ENCODE results near the gene ECSIT.

Gene ECSIT

DNA sequence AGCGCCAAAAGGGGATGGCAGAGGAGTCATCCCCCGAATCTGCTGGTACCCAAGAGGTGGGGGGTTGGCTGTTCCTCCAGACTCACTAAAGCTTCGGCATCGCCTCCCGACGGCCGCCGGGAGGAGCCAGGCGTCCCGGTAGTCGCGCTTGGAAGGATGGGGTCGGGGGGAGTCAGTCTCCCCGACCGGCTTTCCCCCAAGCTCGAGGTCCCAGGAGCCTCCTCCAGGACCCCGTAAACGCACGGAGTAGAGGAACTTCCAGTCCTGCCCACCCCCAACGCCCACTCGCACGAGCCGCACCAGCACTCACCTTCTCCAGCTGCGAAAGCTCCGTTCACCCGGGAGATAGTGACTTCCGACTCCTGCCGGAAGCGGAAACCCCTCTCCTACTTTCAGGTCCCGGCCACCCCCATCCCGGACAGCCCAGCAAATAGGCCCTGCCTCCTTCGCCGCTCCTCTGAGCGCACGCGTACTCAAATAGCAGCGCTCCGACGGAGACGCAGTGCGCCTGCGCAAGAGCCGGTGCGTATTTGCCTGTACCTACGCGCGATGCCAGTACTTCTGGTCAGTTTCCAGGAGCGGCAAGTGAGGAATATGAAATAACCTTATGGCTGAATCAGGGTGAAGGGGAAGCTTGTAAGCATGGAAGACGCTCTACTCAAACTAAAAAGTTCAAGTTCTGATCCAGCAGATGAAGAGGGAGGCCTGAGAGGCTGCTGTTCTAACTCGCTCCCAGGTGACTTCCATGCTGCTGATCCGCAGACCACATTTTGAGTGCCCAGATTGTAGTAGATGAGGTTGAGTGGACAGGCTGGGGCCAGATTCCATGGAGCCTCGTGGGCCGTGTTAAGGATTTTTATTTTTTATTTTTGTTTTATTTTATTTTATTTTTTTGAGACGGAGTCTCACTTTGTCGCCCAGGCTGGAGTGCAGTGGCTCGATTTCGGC, 30.2 kb upstream of the ECSIT start, which contains the start of gene ELOF1:
Gene ELOF1, minus strand, starts transcription at position 350 of the 948 bp plus-strand sequence. CDS start 4,883 bp downstream, outside the sequence.
- peak; percentile 97 to 98 (median 98) for DNase-seq
- Histone ChIP-seq H3K27ac (ENCODE audit: insufficient read depth in 1 of 2, low read depth in 1 of 2, low read length in 2 of 2, poor library complexity in 1 of 2, severe bottlenecking in 2 of 2) (peak within 1 kb of the TSS in 1 of 2 experiments; percentile 76), H3K36me3 (ENCODE audit: control insufficient read depth in 4 of 4, insufficient read depth in 4 of 4, low read length in 3 of 4) (peaks cover 2 to 11% (median 5%) of the 10 kb centered on the region in 4 experiments), H3K9me3 (ENCODE audit: control extremely low read depth in 1 of 5, control insufficient read depth in 4 of 5, insufficient read depth in 2 of 5, low read depth in 1 of 5, low read length in 4 of 5) (no peaks in the 10 kb centered on the region), H3K4me3 (ENCODE audit: control insufficient read depth in 1 of 7, extremely low read depth in 1 of 7, insufficient read depth in 4 of 7, low read depth in 2 of 7, low read length in 6 of 7) (peak within 1 kb of the TSS; percentile 72 to 95 (median 88)), H3K4me1 (ENCODE audit: control extremely low read depth in 1 of 4, control insufficient read depth in 4 of 4, insufficient read depth in 4 of 4, low read length in 3 of 4) (peaks cover 0 to 31% (median 21%) of the 10 kb centered on the region in 4 experiments), H3K27me3 (replicated peaks in 2 of 5; ENCODE audit: control insufficient read depth in 4 of 5, insufficient read depth in 5 of 5, low read length in 4 of 5) (no peaks in the 10 kb centered on the region)
- 4% methylated on average over 51 of the region's 57 CpGs for WGBS (ENCODE audit: insufficient coverage)
- ChIA-PET POLR2A (interaction anchor here (0.6 to 1.0 kb wide), 3 partner anchors 19 to 1195 kb away, joined by 3 to 5 read pairs (median 4); no protein-coding TSS in a partner anchor), CTCF (interaction anchor here (0.8 to 8.7 kb wide), 7 partner anchors 9 to 141 kb away, joined by 3 to 109 read pairs (median 6); partner anchors contain the start of gene CNN1)

DNA sequence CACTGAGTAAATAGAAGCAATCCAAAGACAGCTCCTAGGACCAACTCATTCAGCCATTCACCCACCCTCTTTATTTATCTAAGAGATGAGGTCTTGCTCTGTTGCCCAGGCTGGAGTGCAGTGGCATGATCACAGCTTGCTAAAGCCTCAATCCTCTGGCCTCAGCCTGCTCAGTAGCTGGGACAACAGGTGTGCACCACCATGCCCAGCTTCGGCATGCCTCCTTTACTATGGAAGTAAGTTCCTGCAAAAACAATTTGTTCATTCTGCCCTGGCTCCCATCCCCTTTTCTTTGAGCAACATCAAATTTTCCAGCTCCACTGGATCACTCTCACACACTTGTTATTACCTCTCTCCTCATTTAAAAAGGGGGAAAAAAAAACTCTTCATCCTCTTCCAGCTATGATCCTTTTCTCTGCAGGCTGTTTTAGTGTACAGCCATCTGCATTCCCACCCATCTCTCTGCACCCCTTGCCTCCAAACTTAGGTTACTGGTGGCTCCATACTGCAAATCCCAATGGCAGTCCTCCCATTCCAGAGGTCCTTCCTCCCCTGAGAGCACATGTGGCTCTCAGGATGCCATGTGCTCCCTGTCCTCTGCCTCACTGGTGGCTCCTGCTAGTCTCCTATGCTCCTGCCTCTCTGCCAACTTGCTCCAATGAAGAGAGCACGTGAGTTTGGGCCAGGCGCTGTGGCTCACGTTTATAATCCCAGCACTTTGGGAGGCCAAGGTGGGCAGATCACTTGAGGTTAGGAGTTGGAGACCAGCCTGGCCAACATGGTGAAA, 27.9 kb upstream of the ECSIT start:
- Histone ChIP-seq H3K27ac (ENCODE audit: insufficient read depth in 1 of 2, low read depth in 1 of 2, low read length in 2 of 2, poor library complexity in 1 of 2, severe bottlenecking in 2 of 2) (no peak overlapping the region), H3K27me3 (replicated peaks in 2 of 5; ENCODE audit: control insufficient read depth in 4 of 5, insufficient read depth in 5 of 5, low read length in 4 of 5) (no peaks in the 10 kb centered on the region), H3K9me3 (ENCODE audit: control extremely low read depth in 1 of 5, control insufficient read depth in 4 of 5, insufficient read depth in 2 of 5, low read depth in 1 of 5, low read length in 4 of 5) (no peaks in the 10 kb centered on the region), H3K4me1 (ENCODE audit: control extremely low read depth in 1 of 4, control insufficient read depth in 4 of 4, insufficient read depth in 4 of 4, low read length in 3 of 4) (peaks cover 0 to 28% (median 20%) of the 10 kb centered on the region in 4 experiments), H3K36me3 (ENCODE audit: control insufficient read depth in 4 of 4, insufficient read depth in 4 of 4, low read length in 3 of 4) (peaks cover 6 to 33% (median 19%) of the 10 kb centered on the region in 4 experiments), H3K4me3 (ENCODE audit: control insufficient read depth in 1 of 7, extremely low read depth in 1 of 7, insufficient read depth in 4 of 7, low read depth in 2 of 7, low read length in 6 of 7) (no peak overlapping the region)
- DNase-seq: no peak
- WGBS (ENCODE audit: insufficient coverage): 83% methylated on average over 4 of the region's 4 CpGs
- CTCF ChIA-PET: interaction anchor here (0.9 to 8.7 kb wide), 3 partner anchors 11 to 33 kb away, joined by 3 to 109 read pairs (median 8); no protein-coding TSS in a partner anchor
- POLR2A ChIA-PET: no interaction called here

DNA sequence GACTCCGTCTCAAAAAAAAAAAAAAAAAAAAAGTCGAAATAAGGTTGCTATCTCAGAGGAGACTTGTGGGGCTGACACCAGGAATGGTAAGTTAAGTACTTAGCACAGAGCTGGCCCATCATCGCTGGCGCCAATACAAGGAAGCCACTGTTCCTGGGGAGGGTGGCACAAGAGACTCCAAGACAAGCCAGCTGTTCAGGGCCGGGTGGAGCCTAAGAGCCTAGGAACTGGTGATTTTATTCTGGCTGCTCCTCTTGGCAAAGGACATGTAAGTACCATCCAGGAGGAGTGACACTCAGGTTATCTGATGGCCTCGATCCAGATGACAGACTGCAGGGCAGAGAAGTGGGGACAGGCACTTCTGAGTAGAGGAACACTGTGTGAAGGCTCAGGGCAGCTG, 26.3 kb upstream of the ECSIT start:
- CTCF ChIA-PET: interaction anchor here (0.6 to 1.3 kb wide), 3 partner anchors 9 to 34 kb away, joined by 3 read pairs; no protein-coding TSS in a partner anchor
- POLR2A ChIA-PET: no interaction called here

DNA sequence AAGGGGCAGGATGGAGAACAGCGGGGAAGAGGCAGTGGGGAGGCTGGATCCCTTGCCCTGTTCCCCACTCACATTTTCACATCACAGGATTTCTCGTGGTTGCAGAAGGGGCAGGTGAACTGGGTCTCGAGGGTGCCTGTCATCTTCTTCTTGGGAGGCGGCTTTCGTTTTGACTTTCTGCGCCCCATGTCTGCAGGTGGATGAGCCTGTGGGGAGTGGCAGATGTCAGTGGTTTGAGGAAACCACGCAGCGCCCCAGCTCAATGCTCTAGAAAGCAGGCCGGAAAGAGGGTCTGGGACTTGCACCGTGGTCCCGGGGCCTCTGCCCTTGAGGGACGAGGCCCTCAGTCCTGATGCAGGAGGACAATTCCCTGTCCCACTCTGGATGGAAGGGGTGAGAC, 25.2 kb upstream of the ECSIT start:
- Histone ChIP-seq H3K9me3 (ENCODE audit: control extremely low read depth in 1 of 5, control insufficient read depth in 4 of 5, insufficient read depth in 2 of 5, low read depth in 1 of 5, low read length in 4 of 5) (no peaks in the 10 kb centered on the region), H3K36me3 (ENCODE audit: control insufficient read depth in 4 of 4, insufficient read depth in 4 of 4, low read length in 3 of 4) (peaks cover 6 to 33% (median 19%) of the 10 kb centered on the region in 4 experiments), H3K4me3 (ENCODE audit: control insufficient read depth in 1 of 7, extremely low read depth in 1 of 7, insufficient read depth in 4 of 7, low read depth in 2 of 7, low read length in 6 of 7) (no peak overlapping the region), H3K27me3 (replicated peaks in 2 of 5; ENCODE audit: control insufficient read depth in 4 of 5, insufficient read depth in 5 of 5, low read length in 4 of 5) (no peaks in the 10 kb centered on the region), H3K4me1 (ENCODE audit: control extremely low read depth in 1 of 4, control insufficient read depth in 4 of 4, insufficient read depth in 4 of 4, low read length in 3 of 4) (peaks cover 0 to 12% (median 11%) of the 10 kb centered on the region in 4 experiments), H3K27ac (ENCODE audit: insufficient read depth in 1 of 2, low read depth in 1 of 2, low read length in 2 of 2, poor library complexity in 1 of 2, severe bottlenecking in 2 of 2) (no peak overlapping the region)
- WGBS (ENCODE audit: insufficient coverage): 95% methylated on average over 12 of the region's 12 CpGs
- ChIA-PET CTCF (no interaction called here), POLR2A (no interaction called here)
- no peak for DNase-seq

More for the DNA sequence above, 26.3 kb upstream of the ECSIT start:
- Histone ChIP-seq H3K27me3 (replicated peaks in 2 of 5; ENCODE audit: control insufficient read depth in 4 of 5, insufficient read depth in 5 of 5, low read length in 4 of 5) (no peaks in the 10 kb centered on the region), H3K4me3 (ENCODE audit: control insufficient read depth in 1 of 7, extremely low read depth in 1 of 7, insufficient read depth in 4 of 7, low read depth in 2 of 7, low read length in 6 of 7) (no peak overlapping the region), H3K4me1 (ENCODE audit: control extremely low read depth in 1 of 4, control insufficient read depth in 4 of 4, insufficient read depth in 4 of 4, low read length in 3 of 4) (peaks cover 0 to 20% (median 18%) of the 10 kb centered on the region in 4 experiments), H3K9me3 (ENCODE audit: control extremely low read depth in 1 of 5, control insufficient read depth in 4 of 5, insufficient read depth in 2 of 5, low read depth in 1 of 5, low read length in 4 of 5) (no peaks in the 10 kb centered on the region), H3K27ac (ENCODE audit: insufficient read depth in 1 of 2, low read depth in 1 of 2, low read length in 2 of 2, poor library complexity in 1 of 2, severe bottlenecking in 2 of 2) (no peak overlapping the region), H3K36me3 (ENCODE audit: control insufficient read depth in 4 of 4, insufficient read depth in 4 of 4, low read length in 3 of 4) (peaks cover 6 to 33% (median 19%) of the 10 kb centered on the region in 4 experiments)
- 95% methylated on average over 4 of the region's 6 CpGs for WGBS (ENCODE audit: insufficient coverage)
- no peak for DNase-seq

DNA sequence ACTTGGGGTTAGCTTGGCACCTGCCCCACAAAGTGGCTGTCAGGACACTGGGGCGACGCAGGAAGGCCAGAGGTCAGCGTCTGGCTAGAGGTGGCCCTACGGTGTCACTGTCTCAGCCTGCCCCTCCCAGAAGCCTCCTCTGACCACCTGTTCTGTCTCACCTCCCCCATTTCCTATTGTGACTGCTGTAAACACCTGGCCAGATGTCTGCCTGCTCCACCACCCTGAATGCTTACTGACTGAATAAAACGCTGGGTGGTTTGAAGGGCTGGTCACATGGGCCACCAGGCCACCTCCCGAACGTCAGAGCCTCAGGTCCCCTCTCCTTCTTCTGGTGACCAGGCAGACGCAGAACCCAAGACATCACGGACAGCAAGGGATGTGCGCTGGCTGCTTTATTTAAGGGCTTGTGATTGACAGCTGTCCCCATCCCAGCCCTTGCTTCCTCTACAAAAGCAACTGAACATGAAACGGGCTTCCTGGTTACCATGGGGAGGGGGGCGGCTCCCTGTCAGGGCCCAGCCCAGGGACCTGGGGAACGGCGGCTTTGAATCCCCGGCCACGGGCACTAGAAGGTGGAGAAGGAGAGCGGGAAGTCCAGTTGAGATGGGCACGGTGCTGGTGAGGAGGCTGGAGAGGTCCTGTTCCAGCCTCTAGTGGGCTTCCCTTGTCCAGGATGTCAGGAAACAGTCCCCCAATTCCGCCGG, 23.9 kb upstream of the ECSIT start:
- ChIA-PET CTCF (interaction anchor here (0.5 to 1.7 kb wide), 3 partner anchors 8 to 30 kb away, joined by 3 to 4 read pairs (median 3); no protein-coding TSS in a partner anchor), POLR2A (no interaction called here)
- Histone ChIP-seq H3K36me3 (ENCODE audit: control insufficient read depth in 4 of 4, insufficient read depth in 4 of 4, low read length in 3 of 4) (peaks cover 6 to 33% (median 19%) of the 10 kb centered on the region in 4 experiments), H3K27me3 (replicated peaks in 2 of 5; ENCODE audit: control insufficient read depth in 4 of 5, insufficient read depth in 5 of 5, low read length in 4 of 5) (no peaks in the 10 kb centered on the region), H3K4me3 (ENCODE audit: control insufficient read depth in 1 of 7, extremely low read depth in 1 of 7, insufficient read depth in 4 of 7, low read depth in 2 of 7, low read length in 6 of 7) (no peak overlapping the region), H3K27ac (ENCODE audit: insufficient read depth in 1 of 2, low read depth in 1 of 2, low read length in 2 of 2, poor library complexity in 1 of 2, severe bottlenecking in 2 of 2) (no peak overlapping the region), H3K9me3 (ENCODE audit: control extremely low read depth in 1 of 5, control insufficient read depth in 4 of 5, insufficient read depth in 2 of 5, low read depth in 1 of 5, low read length in 4 of 5) (no peaks in the 10 kb centered on the region), H3K4me1 (ENCODE audit: control extremely low read depth in 1 of 4, control insufficient read depth in 4 of 4, insufficient read depth in 4 of 4, low read length in 3 of 4) (peaks cover 0 to 3% (median 2%) of the 10 kb centered on the region in 4 experiments)
- WGBS (ENCODE audit: insufficient coverage): 91% methylated on average over 17 of the region's 20 CpGs
- DNase-seq: no peak

DNA sequence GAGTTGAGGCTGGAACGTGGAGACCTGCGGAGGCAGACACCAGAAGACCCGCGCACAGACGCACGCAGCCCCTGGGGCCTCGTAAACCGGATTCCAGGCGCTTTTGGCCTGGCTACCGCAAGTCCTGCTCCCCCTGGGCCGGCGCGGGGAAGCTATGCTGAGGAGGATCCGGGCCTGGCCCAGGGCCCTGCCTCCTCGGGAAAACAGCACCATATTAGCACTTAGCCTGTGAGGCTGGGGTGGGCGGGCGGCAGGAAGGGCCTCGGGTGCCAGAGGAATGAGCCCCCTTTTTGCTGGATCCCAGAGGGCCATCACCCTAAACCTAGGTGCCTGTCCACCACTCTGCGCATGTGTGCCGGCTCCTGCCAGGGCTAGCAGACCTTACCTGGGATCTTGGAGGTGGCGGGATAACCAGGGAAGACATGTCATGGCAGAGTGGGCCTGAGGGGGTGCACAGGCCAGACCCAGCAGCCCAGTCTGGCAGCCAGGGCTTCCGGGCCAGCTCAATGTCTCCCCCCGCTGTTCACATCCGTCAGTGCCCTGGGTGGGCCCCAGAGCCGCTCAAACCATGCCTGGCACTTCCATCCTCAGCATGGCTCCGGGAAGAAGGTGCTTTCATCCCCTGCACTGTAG, 22.8 kb upstream of the ECSIT start:
- Histone ChIP-seq H3K4me3 (ENCODE audit: control insufficient read depth in 1 of 7, extremely low read depth in 1 of 7, insufficient read depth in 4 of 7, low read depth in 2 of 7, low read length in 6 of 7) (no peak overlapping the region), H3K27ac (ENCODE audit: insufficient read depth in 1 of 2, low read depth in 1 of 2, low read length in 2 of 2, poor library complexity in 1 of 2, severe bottlenecking in 2 of 2) (no peak overlapping the region), H3K4me1 (ENCODE audit: control extremely low read depth in 1 of 4, control insufficient read depth in 4 of 4, insufficient read depth in 4 of 4, low read length in 3 of 4) (no peaks in the 10 kb centered on the region), H3K9me3 (ENCODE audit: control extremely low read depth in 1 of 5, control insufficient read depth in 4 of 5, insufficient read depth in 2 of 5, low read depth in 1 of 5, low read length in 4 of 5) (no peaks in the 10 kb centered on the region), H3K36me3 (ENCODE audit: control insufficient read depth in 4 of 4, insufficient read depth in 4 of 4, low read length in 3 of 4) (peaks cover 6 to 33% (median 17%) of the 10 kb centered on the region in 4 experiments), H3K27me3 (replicated peaks in 2 of 5; ENCODE audit: control insufficient read depth in 4 of 5, insufficient read depth in 5 of 5, low read length in 4 of 5) (peaks cover 0 to under 1% (median 0%) of the 10 kb centered on the region in 5 experiments)
- ChIA-PET CTCF (interaction anchor here (0.8 to 1.7 kb wide), 3 partner anchors 9 to 35 kb away, joined by 3 read pairs; no protein-coding TSS in a partner anchor), POLR2A (interaction anchor here (0.5 kb wide), 1 partner anchor 40 kb away, joined by 3 read pairs; no protein-coding TSS in a partner anchor)
- 96% methylated on average over 26 of the region's 26 CpGs for WGBS (ENCODE audit: insufficient coverage)
- no peak for DNase-seq
